PFSK-1 (cell line): ENCODE results near the gene TSNAXIP1.

Experiments
- FOXP2 ChIP-seq: optimal IDR thresholded peaks from 2 replicates; pipeline ENCODE3; 2011; ENCODE audit warnings: borderline replicate concordance, control low read depth, inconsistent platforms; ENCODE audit not compliant: insufficient read depth; ENCODE audit errors: extremely low read length, extremely low read depth
- POLR2AphosphoS5 ChIP-seq: IDR thresholded peaks from 2 replicates; pipeline ENCODE4 v1.6.1; 2012; ENCODE audit warnings: low read depth, mild to moderate bottlenecking, control low read depth, low read length, moderate library complexity
- REST ChIP-seq, 2 experiments: IDR thresholded peaks; 2 replicates each; pipeline versions ENCODE4 v1.6.1 to v1.8.0; 2011 to 2012; ENCODE audit warnings: low read depth in 2 of 2, low read length in 2 of 2, control low read depth in 1 of 2, inconsistent platforms in 1 of 2, mild to moderate bottlenecking in 1 of 2, moderate library complexity in 1 of 2; ENCODE audit not compliant: insufficient read depth in 1 of 2
- SIN3A ChIP-seq: IDR thresholded peaks from 2 replicates; pipeline ENCODE4 v1.6.1; 2012; ENCODE audit warnings: mild to moderate bottlenecking, low read length, moderate library complexity, borderline replicate concordance; ENCODE audit not compliant: insufficient read depth
- TAF1 ChIP-seq: IDR thresholded peaks from 2 replicates; pipeline ENCODE4 v1.6.1; 2012; ENCODE audit warnings: low read length, control low read depth, borderline replicate concordance; ENCODE audit not compliant: insufficient read depth

The TSNAXIP1 gene

GRCh38 chr16:67845291-67846062 lies 38.8 kb downstream of the TSNAXIP1 start:
- TF ChIP-seq TAF1 (no peak), FOXP2 (no peak), POLR2AphosphoS5 (no peak), REST (IDR thresholded peaks at IDR 0.05; ENCODE audit: insufficient read depth in 1 of 2, low read depth in 2 of 2, low read length in 2 of 2) (no peak), SIN3A (no peak)

GRCh38 chr16:67846063-67846319 lies 39.3 kb downstream of the TSNAXIP1 start:
- no peak for TF ChIP-seq POLR2AphosphoS5
- TF ChIP-seq SIN3A = no peak
- TF ChIP-seq TAF1 = no peak
- TF ChIP-seq FOXP2 = no peak
- no peak for TF ChIP-seq REST (IDR thresholded peaks at IDR 0.05; ENCODE audit: insufficient read depth in 1 of 2, low read depth in 2 of 2, low read length in 2 of 2)

- TF ChIP-seq SIN3A (peak; percentile 28; the same call in 1 of the 2 replicates), REST (IDR thresholded peaks at IDR 0.05; ENCODE audit: insufficient read depth in 1 of 2, low read depth in 2 of 2, low read length in 2 of 2) (no peak), TAF1 (0 out of 2 replicates have a peak, but pooled peaks have one; percentile 34), FOXP2 (peak; percentile 35), POLR2AphosphoS5 (peak; percentile 58)
These were observed 39.8 kb downstream of the TSNAXIP1 start, which contains the start of gene NUTF2 for GRCh38 chr16:67846320-67847063. Gene NUTF2 (plus strand): TSS chr16:67846933. CDS start chr16:67865131, 18,198 bp downstream.

- TF ChIP-seq FOXP2 (no peak), SIN3A (peak; percentile 15; the same call in 1 of the 2 replicates)
These were observed 40.6 kb downstream of the TSNAXIP1 start, which contains the start of gene CENPT for GRCh38 chr16:67847064-67847861. Gene CENPT (minus strand): TSS chr16:67847693. CDS start chr16:67833859, 13,834 bp downstream.

GRCh38 chr16:67848118-67848517 lies 41.4 kb downstream of the TSNAXIP1 start:
- TF ChIP-seq TAF1 (no peak), POLR2AphosphoS5 (no peak), SIN3A (no peak), FOXP2 (no peak), REST (IDR thresholded peaks at IDR 0.05; ENCODE audit: insufficient read depth in 1 of 2, low read depth in 2 of 2, low read length in 2 of 2) (no peak)
